GM10248 (cell line): ENCODE results near the gene GZMA.

Experiments
- CTCF ChIA-PET: fragments of 300-600 bp; sonication (Branson Sonifier 250); formaldehyde crosslinking; extraction: SDS; loops from one replicate; lab custom pipeline; 2021; ENCODE audit warnings: antibody characterized with exemption; lab: Yijun Ruan, JAX
- POLR2A ChIA-PET: fragments of 350-650 bp; sonication (Branson Sonifier 250); formaldehyde crosslinking; extraction: SDS; loops from one replicate; lab custom pipeline; 2020; ENCODE audit warnings: antibody characterized with exemption; lab: Yijun Ruan, JAX
- DNase-seq: peaks from one replicate; pipeline ENCODE4 v3.0.0; 2012; ENCODE audit errors: extremely low spot score
- CTCF ChIP-seq: IDR thresholded peaks from 2 replicates; pipeline ENCODE4 v1.5.1; 2012; ENCODE audit warnings: mild to moderate bottlenecking, low read depth; ENCODE audit errors: extremely low read depth, missing control alignments, control extremely low read depth

GZMA gene

GRCh38 chr5:55108661-55109060, 6.2 kb downstream of the GZMA start:
- no peak for TF ChIP-seq CTCF
- CTCF ChIA-PET = interaction anchor here (1.0 to 1.5 kb wide), 3 partner anchors 9 to 38 kb away, joined by 3 read pairs; no protein-coding TSS in a partner anchor
- DNase-seq = no peak
- POLR2A ChIA-PET = no interaction called here

- no peak for TF ChIP-seq CTCF
- CTCF ChIA-PET = no interaction called here
- POLR2A ChIA-PET = no interaction called here
- no peak for DNase-seq
Measured at GRCh38 chr5:55110217-55110616, 7.8 kb downstream of the GZMA start.

GRCh38 chr5:55113327-55113726, 10.9 kb downstream of the GZMA start:
- ChIA-PET POLR2A (no interaction called here), CTCF (interaction anchor here (0.8 kb wide), 1 partner anchor 150 kb away, joined by 3 read pairs; no protein-coding TSS in a partner anchor)
- DNase-seq = no peak
- TF ChIP-seq CTCF = no peak

GRCh38 chr5:55114061-55114460, 11.6 kb downstream of the GZMA start:
- TF ChIP-seq CTCF = no peak
- POLR2A ChIA-PET = no interaction called here
- CTCF ChIA-PET = interaction anchor here (0.8 kb wide), 1 partner anchor 150 kb away, joined by 3 read pairs; no protein-coding TSS in a partner anchor
- DNase-seq = no peak

- ChIA-PET CTCF (interaction anchor here (1.0 kb wide), 1 partner anchor 9 kb away, joined by 3 read pairs; no protein-coding TSS in a partner anchor), POLR2A (no interaction called here)
- no peak for DNase-seq
- no peak for TF ChIP-seq CTCF
Measured at GRCh38 chr5:55123365-55123764, 20.9 kb downstream of the GZMA start.

GRCh38 chr5:55134053-55134722, 31.7 kb downstream of the GZMA start:
- no peak for DNase-seq
- no peak for TF ChIP-seq CTCF
- ChIA-PET POLR2A (no interaction called here), CTCF (interaction anchor here (1.6 kb wide), 1 partner anchor 190 kb away, joined by 3 read pairs; no protein-coding TSS in a partner anchor)
